GM12878 (cell line): ENCODE data around the gene PRMT5. TPM values are rescaled to one million over a fixed set of nuclear protein-coding genes. Genes with fewer than 3 reads are reported as not detected.

Experiments used
- ATAC-seq: fragments of 200-7000 bp; cut with Tn5 transposase; 3 replicates; pipeline ENCODE4 v1.9.1; 2020; ENCODE audit warnings: mild to moderate bottlenecking, moderate library complexity
- BruUV-seq: library from RNA; stranded (reverse); fragments of 400-500 nt; replicated peaks from 2 replicates; lab custom pipeline; 2021; lab: Mats Ljungman, UMichigan
- CTCF ChIA-PET: fragments of 300-600 bp; sonication (Branson Sonifier 250); formaldehyde crosslinking; extraction: SDS; loops from one replicate; lab custom pipeline; 2021; ENCODE audit warnings: inconsistent platforms; lab: Yijun Ruan, JAX
- POLR2A ChIA-PET: fragments of 350-600 bp; formaldehyde crosslinking; extraction: SDS; loops from one replicate; lab custom pipeline; 2021; ENCODE audit warnings: inconsistent platforms; lab: Charles Lee
- RAD21 ChIA-PET: fragments of 300-600 bp; sonication (Branson Sonifier 250); formaldehyde crosslinking; loops from one replicate; lab custom pipeline; 2023; ENCODE audit warnings: antibody characterized with exemption; ENCODE audit not compliant: unreplicated experiment; lab: Charles Lee
- SMC1A ChIA-PET: fragments of 300-600 bp; sonication (Branson Sonifier 250); formaldehyde crosslinking; loops from one replicate; lab custom pipeline; 2023; ENCODE audit not compliant: unreplicated experiment, uncharacterized antibody; lab: Charles Lee
- DNase-seq: peaks from one replicate; pipeline ENCODE4 v3.0.0-alpha.2; 2011; ENCODE audit warnings: low read depth, low spot score
- FAIRE-seq: peaks from 3 replicates; lab custom pipeline; 2011; peaks lifted over from hg19 to GRCh38; lab: Jason Lieb, UNC
- H2AFZ ChIP-seq: 2 replicates; pipeline ENCODE4 v1.6.0; 2011; ENCODE audit warnings: low read depth, low read length, control low read depth; ENCODE audit not compliant: control insufficient read depth
- H3K27ac ChIP-seq: 2 replicates; pipeline ENCODE4 v1.5.1; 2011; ENCODE audit warnings: control low read depth; ENCODE audit not compliant: control insufficient read depth, insufficient read depth
- H3K27me3 ChIP-seq, 2 experiments: replicated peaks in 1 of 2; 2 replicates each; pipeline versions ENCODE4 v1.6.0 to v1.6.1; 2011; ENCODE audit warnings: low read length in 1 of 2; ENCODE audit not compliant: control insufficient read depth in 2 of 2, insufficient read depth in 2 of 2
- H3K36me3 ChIP-seq, 2 experiments: 2 replicates each; pipeline ENCODE4 v1.5.1; 2011; ENCODE audit warnings: low read length in 1 of 2; ENCODE audit not compliant: control insufficient read depth in 2 of 2, insufficient read depth in 2 of 2
- H3K4me1 ChIP-seq: 2 replicates; pipeline ENCODE4 v1.6.1; 2011; ENCODE audit warnings: mild to moderate bottlenecking, low read length, moderate library complexity, mixed read lengths; ENCODE audit not compliant: control insufficient read depth, insufficient read depth
- H3K4me2 ChIP-seq: 2 replicates; pipeline ENCODE4 v1.6.0; 2011; ENCODE audit warnings: control low read depth; ENCODE audit not compliant: control insufficient read depth, insufficient read depth
- H3K4me3 ChIP-seq: fragments of 200-600 bp; sonication (generic); 2 replicates; pipeline ENCODE4 v1.5.1; 2016
- H3K79me2 ChIP-seq: 2 replicates; pipeline ENCODE4 v1.6.0; 2011; ENCODE audit warnings: low read length; ENCODE audit not compliant: control insufficient read depth, insufficient read depth
- H3K9ac ChIP-seq: 2 replicates; pipeline ENCODE4 v1.8.0; 2011; ENCODE audit warnings: low read length, control low read depth, mixed read lengths; ENCODE audit not compliant: control insufficient read depth, insufficient read depth
- H3K9me3 ChIP-seq: replicated peaks from 3 replicates; pipeline ENCODE4 v1.5.1; 2011; ENCODE audit warnings: mild to moderate bottlenecking, low read length; ENCODE audit not compliant: control insufficient read depth, insufficient read depth
- H4K20me1 ChIP-seq: 2 replicates; pipeline ENCODE4 v1.6.0; 2011; ENCODE audit not compliant: control insufficient read depth, insufficient read depth
- BACH1 ChIP-seq: fragments of 450-650 bp; IDR thresholded peaks from 2 replicates; pipeline ENCODE4 v1.6.1; 2017; ENCODE audit warnings: mild to moderate bottlenecking, borderline replicate concordance
- BHLHE40 ChIP-seq, 2 experiments: fragments of 450-650 bp in 1 of 2; IDR thresholded peaks; 2 replicates each; pipeline ENCODE4 v1.6.1; 2011 to 2017; ENCODE audit warnings: low read depth in 2 of 2, borderline replicate concordance in 1 of 2, improper control_type of control experiment in 1 of 2, low read length in 1 of 2, mild to moderate bottlenecking in 1 of 2
- GATAD2B ChIP-seq: fragments of 450-650 bp; conservative IDR thresholded peaks from 2 replicates; pipeline ENCODE4 v1.6.1; 2017; ENCODE audit warnings: low read depth, mild to moderate bottlenecking, moderate library complexity
- NFYA ChIP-seq: IDR thresholded peaks from 2 replicates; pipeline ENCODE4 v1.6.1; 2011; ENCODE audit warnings: low read depth, mild to moderate bottlenecking, low read length, improper control_type of control experiment, borderline replicate concordance
- NFYB ChIP-seq: IDR thresholded peaks from 2 replicates; pipeline ENCODE4 v1.6.1; 2011; ENCODE audit warnings: low read depth, mild to moderate bottlenecking, low read length, improper control_type of control experiment, moderate library complexity; ENCODE audit not compliant: insufficient read depth
- SPI1 ChIP-seq: IDR thresholded peaks from 2 replicates; pipeline ENCODE4 v1.6.1; 2011; ENCODE audit warnings: low read depth, mild to moderate bottlenecking, low read length, moderate library complexity, borderline replicate concordance; ENCODE audit not compliant: insufficient read depth
- STAT3 ChIP-seq: IDR thresholded peaks from 2 replicates; pipeline ENCODE4 v1.6.1; 2011; ENCODE audit warnings: low read depth, low read length, improper control_type of control experiment
- ZZZ3 ChIP-seq: IDR thresholded peaks from 2 replicates; pipeline ENCODE4 v1.6.1; 2011; ENCODE audit warnings: low read depth; ENCODE audit not compliant: control insufficient read depth, insufficient read length
- WGBS: methylation state at CpG from one replicate; pipeline ENCODE4 v1.1.6; 2016; ENCODE audit warnings: low lambda C conversion rate; ENCODE audit not compliant: insufficient replicate concordance, insufficient coverage; ENCODE audit errors: missing lambda C conversion rate; 5-methylcytosine and 5-hydroxymethylcytosine counted together
- in situ Hi-C: fragments of 300-500 bp; cut with MboI; formaldehyde crosslinking; loops from 9 replicates; pipeline ENCODE4 v1.14.3; 2018; ENCODE audit warnings: mixed read lengths
- intact Hi-C: fragments of 100-400 bp; cut with micrococcal nuclease; formaldehyde crosslinking; loops from one replicate; pipeline ENCODE4 v1.14.2; 2022; ENCODE audit not compliant: unreplicated experiment
- polyA plus RNA-seq, 11 experiments: library from polyadenylated mRNA; depleted of rRNA in 4 of 11; unstranded in 6 of 11; stranded (reverse) in 5 of 11; fragments of >200 nt; fragmentation: Nextera tagmentation in 4 of 11; fragmentation: Illumina TruSeq in 1 of 11; extraction: Ambion mirVana in 4 of 11; extraction: Trizol in 1 of 11; gene quantifications; 1 replicate in 1 of 11; 2 replicates in 10 of 11; pipeline versions ENCODE4 v1.2.1 to v1.2.3, GENCODE V29; 2011 to 2016; ENCODE audit warnings: inconsistent platforms in 2 of 11, missing spikeins in 2 of 11, low read depth in 1 of 11
- total RNA-seq, 4 experiments: library from RNA; depleted of rRNA in 3 of 4; stranded (reverse); fragments of >200 nt in 3 of 4; fragmentation: Illumina TruSeq in 1 of 4; extraction: Trizol in 1 of 4; gene quantifications; 2 replicates each; pipeline versions ENCODE4 v1.2.1 to v1.2.3, GENCODE V29; 2013 to 2021
- TF ChIP-seq, protein P1 (sequence below): fragments of 150-350 bp; IDR thresholded peaks from 2 replicates; pipeline ENCODE4 v1.6.1; 2016; ENCODE audit warnings: low read depth, low read length
- TF ChIP-seq, protein P2 (sequence below): fragments of 450-650 bp; formaldehyde crosslinking; IDR thresholded peaks from 2 replicates; pipeline ENCODE4 v1.4.0; 2022; ENCODE audit warnings: mild to moderate bottlenecking, moderate library complexity
- TF ChIP-seq, protein P3 (sequence below): fragments of 450-650 bp; IDR thresholded peaks from 2 replicates; pipeline ENCODE4 v1.6.1; 2016; ENCODE audit warnings: mild to moderate bottlenecking
- TF ChIP-seq, protein P4 (sequence below): fragments of 450-650 bp; IDR thresholded peaks from 2 replicates; pipeline ENCODE4 v1.6.1; 2017; ENCODE audit warnings: antibody characterized with exemption, mild to moderate bottlenecking, moderate library complexity

PRMT5 gene
- total and polyA plus RNA-seq, 10 of the 15 experiments (the other 5 are each of a cell fraction or from before 2014, with no cell fraction given) = 54.3 to 221 (median 111) TPM

DNA sequence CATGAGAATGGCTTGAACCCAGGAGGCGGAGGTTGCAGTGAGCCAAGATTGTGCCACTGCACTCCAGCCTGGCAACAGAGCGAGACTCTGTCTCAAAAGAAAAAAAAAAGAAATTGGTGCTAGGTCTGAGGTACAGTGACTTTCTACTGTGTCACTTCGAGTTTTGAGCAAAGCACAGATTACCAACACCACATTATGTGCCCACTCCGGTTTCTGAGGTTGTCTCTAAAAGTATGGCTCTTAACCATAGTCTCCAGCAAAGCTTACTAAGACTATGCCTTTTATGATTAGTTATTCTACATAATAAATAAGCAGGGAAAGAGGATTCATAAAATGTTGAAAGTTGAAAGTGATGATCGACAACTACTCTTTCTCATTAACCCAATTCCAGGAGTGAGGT, 18.3 kb downstream of the PRMT5 start:
- Histone ChIP-seq H2AFZ (no peak overlapping the region), H4K20me1 (no peaks in the 10 kb centered on the region), H3K4me1 (no peaks in the 10 kb centered on the region), H3K36me3 (peaks cover 2 to 17% of the 10 kb centered on the region in 2 experiments; a peak in 3 of 4 replicates), H3K27me3 (no peaks in the 10 kb centered on the region), H3K9ac (no peak overlapping the region), H3K27ac (no peak overlapping the region), H3K4me3 (no peak overlapping the region), H3K9me3 (no peaks in the 10 kb centered on the region), H3K4me2 (no peak overlapping the region), H3K79me2 (peaks cover 19% of the 10 kb centered on the region)
- no peak for DNase-seq
- ChIA-PET POLR2A (interaction anchor here (0.7 kb wide), 1 partner anchor 95 kb away, joined by 3 read pairs; no protein-coding TSS in a partner anchor), RAD21 (no interaction called here), SMC1A (interaction anchor here (1.0 to 1.1 kb wide), 2 partner anchors 9 to 19 kb away, joined by 3 read pairs; partner anchors contain the start of gene PRMT5), CTCF (interaction anchor here (1.2 to 2.0 kb wide), 3 partner anchors 10 to 145 kb away, joined by 3 to 8 read pairs (median 3); no protein-coding TSS in a partner anchor)
- no peak for ATAC-seq
- in situ Hi-C loops = no loop called here
- FAIRE-seq = no peak
- 82% methylated on average over 5 of the region's 5 CpGs for WGBS
- intact Hi-C loops = loop anchor here (10.0 kb wide), 1 partner anchor 426 kb away; no protein-coding TSS in a partner anchor
- BruUV-seq = no TSS peak
- TF ChIP-seq, protein P1, sequence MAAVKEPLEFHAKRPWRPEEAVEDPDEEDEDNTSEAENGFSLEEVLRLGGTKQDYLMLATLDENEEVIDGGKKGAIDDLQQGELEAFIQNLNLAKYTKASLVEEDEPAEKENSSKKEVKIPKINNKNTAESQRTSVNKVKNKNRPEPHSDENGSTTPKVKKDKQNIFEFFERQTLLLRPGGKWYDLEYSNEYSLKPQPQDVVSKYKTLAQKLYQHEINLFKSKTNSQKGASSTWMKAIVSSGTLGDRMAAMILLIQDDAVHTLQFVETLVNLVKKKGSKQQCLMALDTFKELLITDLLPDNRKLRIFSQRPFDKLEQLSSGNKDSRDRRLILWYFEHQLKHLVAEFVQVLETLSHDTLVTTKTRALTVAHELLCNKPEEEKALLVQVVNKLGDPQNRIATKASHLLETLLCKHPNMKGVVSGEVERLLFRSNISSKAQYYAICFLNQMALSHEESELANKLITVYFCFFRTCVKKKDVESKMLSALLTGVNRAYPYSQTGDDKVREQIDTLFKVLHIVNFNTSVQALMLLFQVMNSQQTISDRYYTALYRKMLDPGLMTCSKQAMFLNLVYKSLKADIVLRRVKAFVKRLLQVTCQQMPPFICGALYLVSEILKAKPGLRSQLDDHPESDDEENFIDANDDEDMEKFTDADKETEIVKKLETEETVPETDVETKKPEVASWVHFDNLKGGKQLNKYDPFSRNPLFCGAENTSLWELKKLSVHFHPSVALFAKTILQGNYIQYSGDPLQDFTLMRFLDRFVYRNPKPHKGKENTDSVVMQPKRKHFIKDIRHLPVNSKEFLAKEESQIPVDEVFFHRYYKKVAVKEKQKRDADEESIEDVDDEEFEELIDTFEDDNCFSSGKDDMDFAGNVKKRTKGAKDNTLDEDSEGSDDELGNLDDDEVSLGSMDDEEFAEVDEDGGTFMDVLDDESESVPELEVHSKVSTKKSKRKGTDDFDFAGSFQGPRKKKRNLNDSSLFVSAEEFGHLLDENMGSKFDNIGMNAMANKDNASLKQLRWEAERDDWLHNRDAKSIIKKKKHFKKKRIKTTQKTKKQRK = no peak
- TF ChIP-seq NFYA = no peak
- TF ChIP-seq GATAD2B = no peak
- TF ChIP-seq SPI1 = no peak
- no peak for TF ChIP-seq BACH1
- TF ChIP-seq, protein P2, sequence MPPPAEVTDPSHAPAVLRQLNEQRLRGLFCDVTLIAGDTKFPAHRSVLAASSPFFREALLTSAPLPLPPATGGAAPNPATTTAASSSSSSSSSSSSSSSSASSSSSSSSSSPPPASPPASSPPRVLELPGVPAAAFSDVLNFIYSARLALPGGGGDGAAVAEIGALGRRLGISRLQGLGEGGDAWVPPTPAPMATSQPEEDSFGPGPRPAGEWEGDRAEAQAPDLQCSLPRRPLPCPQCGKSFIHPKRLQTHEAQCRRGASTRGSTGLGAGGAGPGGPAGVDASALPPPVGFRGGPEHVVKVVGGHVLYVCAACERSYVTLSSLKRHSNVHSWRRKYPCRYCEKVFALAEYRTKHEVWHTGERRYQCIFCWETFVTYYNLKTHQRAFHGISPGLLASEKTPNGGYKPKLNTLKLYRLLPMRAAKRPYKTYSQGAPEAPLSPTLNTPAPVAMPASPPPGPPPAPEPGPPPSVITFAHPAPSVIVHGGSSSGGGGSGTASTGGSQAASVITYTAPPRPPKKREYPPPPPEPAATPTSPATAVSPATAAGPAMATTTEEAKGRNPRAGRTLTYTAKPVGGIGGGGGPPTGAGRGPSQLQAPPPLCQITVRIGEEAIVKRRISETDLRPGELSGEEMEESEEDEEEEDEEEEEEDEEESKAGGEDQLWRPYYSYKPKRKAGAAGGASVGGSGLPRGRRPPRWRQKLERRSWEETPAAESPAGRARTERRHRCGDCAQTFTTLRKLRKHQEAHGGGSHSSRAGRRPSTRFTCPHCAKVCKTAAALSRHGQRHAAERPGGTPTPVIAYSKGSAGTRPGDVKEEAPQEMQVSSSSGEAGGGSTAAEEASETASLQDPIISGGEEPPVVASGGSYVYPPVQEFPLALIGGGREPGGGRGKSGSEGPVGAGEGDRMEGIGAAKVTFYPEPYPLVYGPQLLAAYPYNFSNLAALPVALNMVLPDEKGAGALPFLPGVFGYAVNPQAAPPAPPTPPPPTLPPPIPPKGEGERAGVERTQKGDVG (CRISPR knock-in tag) = no peak
- TF ChIP-seq STAT3 = no peak
- TF ChIP-seq BHLHE40 (IDR thresholded peaks at IDR 0.05; ENCODE audit: borderline replicate concordance in 1 of 2, low read depth in 2 of 2, low read length in 1 of 2) = no peak
- TF ChIP-seq, protein P3, sequence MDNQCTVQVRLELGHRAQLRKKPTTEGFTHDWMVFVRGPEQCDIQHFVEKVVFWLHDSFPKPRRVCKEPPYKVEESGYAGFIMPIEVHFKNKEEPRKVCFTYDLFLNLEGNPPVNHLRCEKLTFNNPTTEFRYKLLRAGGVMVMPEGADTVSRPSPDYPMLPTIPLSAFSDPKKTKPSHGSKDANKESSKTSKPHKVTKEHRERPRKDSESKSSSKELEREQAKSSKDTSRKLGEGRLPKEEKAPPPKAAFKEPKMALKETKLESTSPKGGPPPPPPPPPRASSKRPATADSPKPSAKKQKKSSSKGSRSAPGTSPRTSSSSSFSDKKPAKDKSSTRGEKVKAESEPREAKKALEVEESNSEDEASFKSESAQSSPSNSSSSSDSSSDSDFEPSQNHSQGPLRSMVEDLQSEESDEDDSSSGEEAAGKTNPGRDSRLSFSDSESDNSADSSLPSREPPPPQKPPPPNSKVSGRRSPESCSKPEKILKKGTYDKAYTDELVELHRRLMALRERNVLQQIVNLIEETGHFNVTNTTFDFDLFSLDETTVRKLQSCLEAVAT = no peak
- TF ChIP-seq, protein P4, sequence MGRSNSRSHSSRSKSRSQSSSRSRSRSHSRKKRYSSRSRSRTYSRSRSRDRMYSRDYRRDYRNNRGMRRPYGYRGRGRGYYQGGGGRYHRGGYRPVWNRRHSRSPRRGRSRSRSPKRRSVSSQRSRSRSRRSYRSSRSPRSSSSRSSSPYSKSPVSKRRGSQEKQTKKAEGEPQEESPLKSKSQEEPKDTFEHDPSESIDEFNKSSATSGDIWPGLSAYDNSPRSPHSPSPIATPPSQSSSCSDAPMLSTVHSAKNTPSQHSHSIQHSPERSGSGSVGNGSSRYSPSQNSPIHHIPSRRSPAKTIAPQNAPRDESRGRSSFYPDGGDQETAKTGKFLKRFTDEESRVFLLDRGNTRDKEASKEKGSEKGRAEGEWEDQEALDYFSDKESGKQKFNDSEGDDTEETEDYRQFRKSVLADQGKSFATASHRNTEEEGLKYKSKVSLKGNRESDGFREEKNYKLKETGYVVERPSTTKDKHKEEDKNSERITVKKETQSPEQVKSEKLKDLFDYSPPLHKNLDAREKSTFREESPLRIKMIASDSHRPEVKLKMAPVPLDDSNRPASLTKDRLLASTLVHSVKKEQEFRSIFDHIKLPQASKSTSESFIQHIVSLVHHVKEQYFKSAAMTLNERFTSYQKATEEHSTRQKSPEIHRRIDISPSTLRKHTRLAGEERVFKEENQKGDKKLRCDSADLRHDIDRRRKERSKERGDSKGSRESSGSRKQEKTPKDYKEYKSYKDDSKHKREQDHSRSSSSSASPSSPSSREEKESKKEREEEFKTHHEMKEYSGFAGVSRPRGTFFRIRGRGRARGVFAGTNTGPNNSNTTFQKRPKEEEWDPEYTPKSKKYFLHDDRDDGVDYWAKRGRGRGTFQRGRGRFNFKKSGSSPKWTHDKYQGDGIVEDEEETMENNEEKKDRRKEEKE = no peak
- TF ChIP-seq ZZZ3 = no peak
- no peak for TF ChIP-seq NFYB
